Mammary epithelial cell (primary cell): ENCODE measurements around the gene KIF23.
"Not testable (repeated sequence)": the region's sequence is repeated elsewhere in the genome, so short reads cannot be mapped to it uniquely, and the experiment has no call there.

Experiments used
- EZH2 ChIP-seq: IDR thresholded peaks from 2 replicates; pipeline ENCODE4 v1.6.1; 2012; ENCODE audit warnings: low read length, inconsistent platforms, borderline replicate concordance
- TF ChIP-seq, protein P1 (sequence below), 2 donors: IDR thresholded peaks in 1 of 2; conservative IDR thresholded peaks in 1 of 2; 2 replicates each; pipeline ENCODE4 v1.5.1; 2011 to 2012; ENCODE audit warnings: inconsistent platforms in 2 of 2, low read length in 2 of 2, mild to moderate bottlenecking in 2 of 2, control low read depth in 1 of 2, low read depth in 1 of 2; ENCODE audit not compliant: insufficient read depth in 1 of 2; ENCODE audit errors: extremely low read depth in 1 of 2

DNA sequence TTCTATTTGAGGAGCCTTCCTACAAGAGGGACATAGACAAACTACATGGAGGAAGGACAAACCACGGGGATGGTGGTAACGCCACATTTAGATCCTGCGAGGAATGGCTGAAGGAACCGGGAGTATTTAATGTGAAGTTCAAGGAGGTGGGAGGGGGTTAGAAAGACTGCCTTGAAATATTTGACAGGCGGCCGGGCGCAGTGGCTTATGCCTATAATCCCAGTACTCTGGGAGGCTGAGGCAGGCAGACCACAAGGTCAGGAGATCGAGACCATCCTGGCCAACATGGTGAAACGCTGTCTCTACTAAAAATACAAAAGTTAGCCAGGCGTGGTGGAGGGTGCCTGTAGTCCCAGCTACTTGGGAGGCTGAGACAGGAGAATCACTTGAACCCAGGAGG, 32.0 kb upstream of the KIF23 start:
- TF ChIP-seq, protein P1, sequence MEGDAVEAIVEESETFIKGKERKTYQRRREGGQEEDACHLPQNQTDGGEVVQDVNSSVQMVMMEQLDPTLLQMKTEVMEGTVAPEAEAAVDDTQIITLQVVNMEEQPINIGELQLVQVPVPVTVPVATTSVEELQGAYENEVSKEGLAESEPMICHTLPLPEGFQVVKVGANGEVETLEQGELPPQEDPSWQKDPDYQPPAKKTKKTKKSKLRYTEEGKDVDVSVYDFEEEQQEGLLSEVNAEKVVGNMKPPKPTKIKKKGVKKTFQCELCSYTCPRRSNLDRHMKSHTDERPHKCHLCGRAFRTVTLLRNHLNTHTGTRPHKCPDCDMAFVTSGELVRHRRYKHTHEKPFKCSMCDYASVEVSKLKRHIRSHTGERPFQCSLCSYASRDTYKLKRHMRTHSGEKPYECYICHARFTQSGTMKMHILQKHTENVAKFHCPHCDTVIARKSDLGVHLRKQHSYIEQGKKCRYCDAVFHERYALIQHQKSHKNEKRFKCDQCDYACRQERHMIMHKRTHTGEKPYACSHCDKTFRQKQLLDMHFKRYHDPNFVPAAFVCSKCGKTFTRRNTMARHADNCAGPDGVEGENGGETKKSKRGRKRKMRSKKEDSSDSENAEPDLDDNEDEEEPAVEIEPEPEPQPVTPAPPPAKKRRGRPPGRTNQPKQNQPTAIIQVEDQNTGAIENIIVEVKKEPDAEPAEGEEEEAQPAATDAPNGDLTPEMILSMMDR (conservative IDR thresholded peaks at IDR 0.05 in 1 of 2, IDR thresholded peaks at IDR 0.05 in 1 of 2; ENCODE audit: extremely low read depth in 1 of 2, insufficient read depth in 1 of 2, low read depth in 1 of 2, low read length in 2 of 2): not testable (repeated sequence)
- TF ChIP-seq EZH2: not testable (repeated sequence)
